Activated T-cell treated with anti-CD3 and anti-CD28 coated beads for 1 hour (primary cell): Measurements from ENCODE around the gene LRP1-AS.

Experiments
- DNase-seq: peaks from one replicate; pipeline ENCODE4 v3.0.0-alpha.2; 2020; ENCODE audit warnings: low read depth

The LRP1-AS gene

GRCh38 chr12:57180321-57180989, 33.0 kb upstream of the LRP1-AS start:
- DNase-seq, result no peak

- DNase-seq, result no peak
Measured at GRCh38 chr12:57179331-57180086, 32.1 kb upstream of the LRP1-AS start.

GRCh38 chr12:57178213-57178612, 30.8 kb upstream of the LRP1-AS start:
- DNase-seq, result no peak

GRCh38 chr12:57177354-57177753, 29.9 kb upstream of the LRP1-AS start:
- DNase-seq, result no peak

- no peak for DNase-seq
Measured at GRCh38 chr12:57176846-57177245, 29.4 kb upstream of the LRP1-AS start.

GRCh38 chr12:57176139-57176477, 28.7 kb upstream of the LRP1-AS start:
- DNase-seq, result no peak

GRCh38 chr12:57175428-57176138, 28.2 kb upstream of the LRP1-AS start:
- peak; percentile 28 for DNase-seq

- DNase-seq, result no peak
Measured at GRCh38 chr12:57173683-57174082, 26.3 kb upstream of the LRP1-AS start.

- peak; percentile 11 for DNase-seq
Measured at GRCh38 chr12:57173089-57173488, 25.7 kb upstream of the LRP1-AS start.

GRCh38 chr12:57171668-57172067, 24.2 kb upstream of the LRP1-AS start:
- no peak for DNase-seq

GRCh38 chr12:57170927-57171326, 23.5 kb upstream of the LRP1-AS start:
- no peak for DNase-seq

- DNase-seq, result no peak
Measured at GRCh38 chr12:57170408-57170807, 23.0 kb upstream of the LRP1-AS start.

GRCh38 chr12:57169969-57170368, 22.6 kb upstream of the LRP1-AS start:
- no peak for DNase-seq

- DNase-seq, result no peak
Measured at GRCh38 chr12:57169046-57169795, 21.8 kb upstream of the LRP1-AS start.

GRCh38 chr12:57168058-57168457, 20.6 kb upstream of the LRP1-AS start:
- DNase-seq, result no peak

- no peak for DNase-seq
Measured at GRCh38 chr12:57166971-57167371, 19.6 kb upstream of the LRP1-AS start.

- DNase-seq, result no peak
Measured at GRCh38 chr12:57165741-57166140, 18.3 kb upstream of the LRP1-AS start.

GRCh38 chr12:57164966-57165625, 17.7 kb upstream of the LRP1-AS start:
- DNase-seq, result no peak

GRCh38 chr12:57164454-57164853, 17.0 kb upstream of the LRP1-AS start:
- DNase-seq, result no peak

- no peak for DNase-seq
Measured at GRCh38 chr12:57162553-57163125, 15.2 kb upstream of the LRP1-AS start.

GRCh38 chr12:57161491-57161890, 14.1 kb upstream of the LRP1-AS start:
- no peak for DNase-seq

- no peak for DNase-seq
Measured at GRCh38 chr12:57160741-57161140, 13.3 kb upstream of the LRP1-AS start.
